PC-3 (cell line): ENCODE results near the gene USP40. TPM values are rescaled to one million over a fixed set of nuclear protein-coding genes. Genes with fewer than 3 reads are reported as not detected.
A peak's percentile ranks its signal among the peaks of the same experiment; 100 is the strongest.

Experiments used
- ATAC-seq: fragments of 200-7000 bp; cut with Tn5 transposase; 2 replicates; pipeline ENCODE4 v1.9.1; 2020; ENCODE audit warnings: mild to moderate bottlenecking, moderate library complexity
- BruUV-seq: library from RNA; stranded (reverse); fragments of 400-500 nt; replicated peaks from 2 replicates; lab custom pipeline; 2021; lab: Mats Ljungman, UMichigan
- CTCF ChIA-PET: fragments of 300-600 bp; sonication (Branson Sonifier 250); formaldehyde crosslinking; loops from one replicate; lab custom pipeline; 2022; ENCODE audit warnings: antibody characterized with exemption; lab: Charles Lee
- POLR2A ChIA-PET: fragments of 300-600 bp; sonication (Branson Sonifier 250); formaldehyde crosslinking; loops from one replicate; lab custom pipeline; 2022; ENCODE audit warnings: antibody characterized with exemption; ENCODE audit not compliant: unreplicated experiment; lab: Charles Lee
- DNase-seq: peaks from one replicate; pipeline ENCODE4 v3.0.0-alpha.2; 2015
- H2AFZ ChIP-seq: fragments of 300-600 bp; sonication (generic); 2 replicates; pipeline ENCODE4 v1.6.0; 2016; ENCODE audit warnings: antibody characterized with exemption, low read length
- H3F3A ChIP-seq: fragments of 300-600 bp; sonication (generic); one replicate; pipeline ENCODE4 v1.6.0; 2017; ENCODE audit warnings: antibody characterized with exemption, low read length, control low read depth, mild to moderate bottlenecking; ENCODE audit not compliant: unreplicated experiment
- H3K27ac ChIP-seq: fragments of 300-600 bp; sonication (generic); 2 replicates; pipeline ENCODE4 v1.5.1; 2016; ENCODE audit warnings: mild to moderate bottlenecking, low read length
- H3K27me3 ChIP-seq: fragments of 300-600 bp; sonication (generic); 2 replicates; pipeline ENCODE4 v1.6.1; 2016; ENCODE audit warnings: low read length, mixed read lengths
- H3K36me3 ChIP-seq: fragments of 300-600 bp; sonication (generic); 2 replicates; pipeline ENCODE4 v1.6.1; 2016; ENCODE audit warnings: low read depth, mixed run types, low read length, mixed read lengths
- H3K4me1 ChIP-seq: fragments of 300-600 bp; sonication (generic); 2 replicates; pipeline ENCODE4 v1.5.1; 2016; ENCODE audit warnings: low read length; ENCODE audit not compliant: insufficient read depth
- H3K4me2 ChIP-seq: fragments of 300-600 bp; sonication (generic); 2 replicates; pipeline ENCODE4 v1.6.0; 2016; ENCODE audit warnings: low read length
- H3K4me3 ChIP-seq: fragments of 300-600 bp; sonication (generic); 2 replicates; pipeline ENCODE4 v1.5.1; 2016; ENCODE audit warnings: mild to moderate bottlenecking, low read length, mixed read lengths
- H3K79me2 ChIP-seq: fragments of 300-600 bp; sonication (generic); 2 replicates; pipeline ENCODE4 v1.6.1; 2017; ENCODE audit warnings: low read length, mixed read lengths
- H3K9ac ChIP-seq: fragments of 300-600 bp; sonication (generic); 2 replicates; pipeline ENCODE4 v1.6.0; 2016; ENCODE audit warnings: mild to moderate bottlenecking, low read length
- H3K9me2 ChIP-seq: fragments of 300-600 bp; sonication (generic); replicated peaks from 2 replicates; pipeline ENCODE4 v1.6.1; 2016; ENCODE audit warnings: mixed run types, low read length, mixed read lengths
- H3K9me3 ChIP-seq: fragments of 300-600 bp; sonication (generic); 2 replicates; pipeline ENCODE4 v1.6.1; 2016; ENCODE audit warnings: low read length, mixed read lengths
- H4K20me1 ChIP-seq: fragments of 300-600 bp; sonication (generic); 2 replicates; pipeline ENCODE4 v1.6.1; 2016; ENCODE audit warnings: low read length, mixed read lengths
- EZH2 ChIP-seq: fragments of 300-600 bp; sonication (generic); IDR thresholded peaks from one replicate; pipeline ENCODE4 v1.6.1; 2017; ENCODE audit warnings: antibody characterized with exemption, mild to moderate bottlenecking, low read length; ENCODE audit not compliant: unreplicated experiment
- EZH2phosphoT487 ChIP-seq: fragments of 300-600 bp; sonication (generic); IDR thresholded peaks from 2 replicates; pipeline ENCODE4 v1.6.1; 2018; ENCODE audit warnings: mild to moderate bottlenecking, antibody characterized with exemption, low read length, borderline replicate concordance
- intact Hi-C: fragments of 100-400 bp; cut with micrococcal nuclease; formaldehyde crosslinking; loops from 2 replicates; pipeline ENCODE4 v1.9.0; 2023
- total RNA-seq: library from RNA; depleted of rRNA; stranded (reverse); fragments of >200 nt; gene quantifications from 2 replicates; pipeline ENCODE4 v1.2.3, GENCODE V29; 2014
- TF ChIP-seq, protein P1 (sequence below): fragments of 300-600 bp; sonication (generic); conservative IDR thresholded peaks from 2 replicates; pipeline ENCODE4 v1.5.1; 2017; ENCODE audit warnings: antibody characterized with exemption, low read depth, mild to moderate bottlenecking, low read length

USP40 gene
- total RNA-seq, 1 experiment from 2014 or later = 32.1 TPM

DNA sequence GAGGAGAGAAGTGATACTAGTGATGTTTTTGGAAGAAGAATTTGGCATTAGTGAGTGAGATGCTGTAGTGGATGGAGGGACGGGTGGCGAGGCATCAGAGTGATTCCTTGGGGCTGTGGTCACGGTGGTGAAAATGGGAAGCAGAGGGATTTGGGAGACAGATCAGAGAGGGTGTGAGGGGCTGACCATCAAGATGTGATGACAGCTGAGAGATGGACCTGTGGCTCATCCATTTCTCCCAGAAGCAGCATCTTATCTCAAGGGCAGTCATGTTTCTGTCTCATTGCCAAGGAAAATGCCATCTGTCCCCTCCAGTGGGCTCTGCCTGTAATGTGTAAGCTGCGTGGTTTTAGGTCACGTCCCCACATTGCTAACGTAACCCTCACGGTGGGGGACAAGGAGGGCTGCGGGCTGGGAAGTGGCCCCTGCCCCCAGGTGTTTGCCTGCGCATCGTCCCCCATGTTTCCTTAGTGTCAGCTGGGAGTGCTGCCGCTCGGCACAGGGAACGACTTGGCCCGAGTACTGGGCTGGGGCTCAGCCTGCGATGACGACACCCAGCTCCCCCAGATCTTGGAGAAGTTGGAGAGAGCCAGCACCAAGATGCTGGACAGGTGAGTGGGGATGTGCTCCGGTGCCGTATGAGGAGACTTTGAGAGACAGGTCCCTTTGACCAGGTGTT is 121.3 kb downstream of the USP40 start:
- Histone ChIP-seq H3K4me2 (no peak overlapping the region), H3F3A (no peaks in the 10 kb centered on the region), H3K9me2 (no peaks in the 10 kb centered on the region), H3K36me3 (peaks cover 46% of the 10 kb centered on the region), H3K27me3 (no peaks in the 10 kb centered on the region), H3K79me2 (no peaks in the 10 kb centered on the region), H3K27ac (no peak overlapping the region), H3K9ac (no peak overlapping the region), H4K20me1 (no peaks in the 10 kb centered on the region), H3K4me1 (0 out of 2 replicates have a peak, but pooled peaks cover 3% of the 10 kb centered on the region), H2AFZ (no peak overlapping the region), H3K4me3 (no peak overlapping the region), H3K9me3 (no peaks in the 10 kb centered on the region)
- DNase-seq = no peak
- TF ChIP-seq, protein P1, sequence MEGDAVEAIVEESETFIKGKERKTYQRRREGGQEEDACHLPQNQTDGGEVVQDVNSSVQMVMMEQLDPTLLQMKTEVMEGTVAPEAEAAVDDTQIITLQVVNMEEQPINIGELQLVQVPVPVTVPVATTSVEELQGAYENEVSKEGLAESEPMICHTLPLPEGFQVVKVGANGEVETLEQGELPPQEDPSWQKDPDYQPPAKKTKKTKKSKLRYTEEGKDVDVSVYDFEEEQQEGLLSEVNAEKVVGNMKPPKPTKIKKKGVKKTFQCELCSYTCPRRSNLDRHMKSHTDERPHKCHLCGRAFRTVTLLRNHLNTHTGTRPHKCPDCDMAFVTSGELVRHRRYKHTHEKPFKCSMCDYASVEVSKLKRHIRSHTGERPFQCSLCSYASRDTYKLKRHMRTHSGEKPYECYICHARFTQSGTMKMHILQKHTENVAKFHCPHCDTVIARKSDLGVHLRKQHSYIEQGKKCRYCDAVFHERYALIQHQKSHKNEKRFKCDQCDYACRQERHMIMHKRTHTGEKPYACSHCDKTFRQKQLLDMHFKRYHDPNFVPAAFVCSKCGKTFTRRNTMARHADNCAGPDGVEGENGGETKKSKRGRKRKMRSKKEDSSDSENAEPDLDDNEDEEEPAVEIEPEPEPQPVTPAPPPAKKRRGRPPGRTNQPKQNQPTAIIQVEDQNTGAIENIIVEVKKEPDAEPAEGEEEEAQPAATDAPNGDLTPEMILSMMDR = no peak
- TF ChIP-seq EZH2phosphoT487 = no peak
- no peak for TF ChIP-seq EZH2
- ChIA-PET CTCF (no interaction called here), POLR2A (no interaction called here)
- no peak for ATAC-seq
- no TSS peak for BruUV-seq
- intact Hi-C loops = loop anchor here (10.0 kb wide), 2 partner anchors 160 to 190 kb away; partner anchors contain the start of gene ATG16L1

DNA sequence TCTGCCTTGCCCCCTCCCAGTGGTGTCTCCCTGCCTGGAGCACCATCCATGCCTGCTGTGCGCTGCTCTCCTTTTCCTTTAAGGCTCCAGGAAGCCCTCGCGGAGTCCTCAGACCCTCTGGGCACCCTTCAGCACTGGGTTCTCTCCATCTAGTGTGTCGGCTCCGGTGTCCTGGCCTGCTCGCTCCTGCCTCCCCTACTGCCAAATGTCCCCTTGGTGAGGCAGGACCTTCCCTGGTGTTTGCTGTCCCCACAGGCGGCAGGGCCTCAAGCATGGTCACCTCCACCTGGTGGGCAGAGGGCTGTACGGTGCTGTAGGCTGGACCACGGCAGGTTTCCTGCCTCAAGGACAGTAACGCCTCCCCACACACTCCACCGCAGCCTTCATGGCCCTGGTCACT is 122.1 kb downstream of the USP40 start:
- no peak overlapping the region for H3K27ac ChIP-seq
- H3K4me2 ChIP-seq = no peak overlapping the region
- no peaks in the 10 kb centered on the region for H3K9me2 ChIP-seq
- intact Hi-C loops = loop anchor here (5.0 to 10.0 kb wide), 3 partner anchors 87 to 190 kb away; partner anchors contain the start of gene ATG16L1
- BruUV-seq = no TSS peak
- POLR2A ChIA-PET = no interaction called here
- no peaks in the 10 kb centered on the region for H3K9me3 ChIP-seq
- no peaks in the 10 kb centered on the region for H3K27me3 ChIP-seq
- H3K4me3 ChIP-seq = no peak overlapping the region
- CTCF ChIA-PET = no interaction called here
- H3K36me3 ChIP-seq = peaks cover 39% of the 10 kb centered on the region
- DNase-seq = no peak
- no peak for TF ChIP-seq EZH2
- TF ChIP-seq, protein P1 = no peak
- TF ChIP-seq EZH2phosphoT487 = no peak
- H3F3A ChIP-seq = no peaks in the 10 kb centered on the region
- H3K4me1 ChIP-seq = 0 out of 2 replicates have a peak, but pooled peaks cover 3% of the 10 kb centered on the region
- no peak for ATAC-seq
- no peaks in the 10 kb centered on the region for H4K20me1 ChIP-seq
- H3K79me2 ChIP-seq = no peaks in the 10 kb centered on the region
- no peak overlapping the region for H3K9ac ChIP-seq
- no peak overlapping the region for H2AFZ ChIP-seq

GRCh38 chr2:233443511-233444183 is 122.9 kb downstream of the USP40 start:
- intact Hi-C loops = loop anchor here (1.0 to 10.0 kb wide), 5 partner anchors 31 to 189 kb away; partner anchors contain the start of gene ATG16L1
- ChIA-PET CTCF (interaction anchor here (0.6 to 1.6 kb wide), 8 partner anchors 18 to 389 kb away, joined by 3 to 16 read pairs (median 4); no protein-coding TSS in a partner anchor), POLR2A (no interaction called here)
- Histone ChIP-seq H3K27ac (no peak overlapping the region), H3K27me3 (no peaks in the 10 kb centered on the region), H3K4me3 (no peak overlapping the region), H3K9me2 (no peaks in the 10 kb centered on the region), H3K4me1 (0 out of 2 replicates have a peak, but pooled peaks cover under 1% of the 10 kb centered on the region), H4K20me1 (no peaks in the 10 kb centered on the region), H3K36me3 (peaks cover 32% of the 10 kb centered on the region), H3K9me3 (no peaks in the 10 kb centered on the region), H3K4me2 (no peak overlapping the region), H2AFZ (no peak overlapping the region), H3K79me2 (no peaks in the 10 kb centered on the region), H3K9ac (no peak overlapping the region), H3F3A (no peaks in the 10 kb centered on the region)
- TF ChIP-seq, protein P1 = peak; percentile 90
- TF ChIP-seq EZH2 (no peak), EZH2phosphoT487 (no peak)
- peak; percentile 84 for DNase-seq
- peak; percentile 82 for ATAC-seq
- BruUV-seq = no TSS peak
